ENCODE results near the gene KCTD17.

- TF ChIP-seq SIN3A (IDR thresholded peaks at IDR 0.05; ENCODE audit: borderline replicate concordance, insufficient read depth, low read depth, low read length), result no peak
- TF ChIP-seq CTCF (IDR thresholded peaks at IDR 0.05), result no peak
- TF ChIP-seq POLR2AphosphoS5 (IDR thresholded peaks at IDR 0.05; ENCODE audit: low read depth, low read length), result no peak
- no peak for TF ChIP-seq REST (IDR thresholded peaks at IDR 0.05; ENCODE audit: insufficient read depth in 1 of 2, low read depth in 2 of 2, low read length in 1 of 2)
- TF ChIP-seq TCF7L2 (IDR thresholded peaks at IDR 0.05; ENCODE audit: low read depth, low read length), result no peak
Observed at GRCh38 chr22:37027556-37027955, 24.0 kb upstream of the KCTD17 start.

Data from Panc1 (cell line).